Activated CD4-positive, alpha-beta T cell treated with anti-CD3 and anti-CD28 coated beads, Interleukin-2, amount 50 U/mL, for 4 hours (primary cell): ENCODE measurements around the gene LDLRAD3.
A peak's percentile ranks its signal among the peaks of the same experiment; 100 is the strongest.

ENCODE experiments used
- DNase-seq, 2 experiments: peaks; one replicate each; pipeline ENCODE4 v3.0.0-alpha.2; 2020

Gene LDLRAD3

GRCh38 chr11:36249246-36249645 lies 305.4 kb downstream of the LDLRAD3 start:
- DNase-seq: no peak

- no peak for DNase-seq
These were observed 308.0 kb downstream of the LDLRAD3 start for GRCh38 chr11:36251823-36252222.

GRCh38 chr11:36253238-36253637 lies 309.4 kb downstream of the LDLRAD3 start:
- no peak for DNase-seq

GRCh38 chr11:36254713-36255112 lies 310.9 kb downstream of the LDLRAD3 start:
- no peak for DNase-seq

GRCh38 chr11:36257351-36257750 lies 313.5 kb downstream of the LDLRAD3 start:
- DNase-seq: no peak

GRCh38 chr11:36258730-36259360 lies 315.0 kb downstream of the LDLRAD3 start:
- no peak for DNase-seq

- no peak for DNase-seq
These were observed 317.2 kb downstream of the LDLRAD3 start for GRCh38 chr11:36261094-36261493.

- no peak for DNase-seq
These were observed 320.4 kb downstream of the LDLRAD3 start for GRCh38 chr11:36264011-36264972.

GRCh38 chr11:36264973-36265344 lies 321.1 kb downstream of the LDLRAD3 start:
- DNase-seq: no peak

GRCh38 chr11:36265793-36266628 lies 322.1 kb downstream of the LDLRAD3 start:
- peak; percentile 42 to 46 for DNase-seq

GRCh38 chr11:36266767-36267166 lies 322.9 kb downstream of the LDLRAD3 start:
- no peak for DNase-seq

GRCh38 chr11:36268337-36268985 lies 324.6 kb downstream of the LDLRAD3 start:
- no peak for DNase-seq

GRCh38 chr11:36270701-36271100 lies 326.8 kb downstream of the LDLRAD3 start:
- no peak for DNase-seq

- no peak for DNase-seq
These were observed 328.0 kb downstream of the LDLRAD3 start for GRCh38 chr11:36271794-36272407.

GRCh38 chr11:36273110-36273509 lies 329.2 kb downstream of the LDLRAD3 start:
- no peak for DNase-seq

- DNase-seq: no peak
These were observed 330.6 kb downstream of the LDLRAD3 start for GRCh38 chr11:36274414-36274813.

GRCh38 chr11:36278531-36279282 lies 334.8 kb downstream of the LDLRAD3 start:
- DNase-seq: no peak

- DNase-seq: no peak
These were observed 336.7 kb downstream of the LDLRAD3 start for GRCh38 chr11:36280531-36280930.
